Retinal pigment epithelial cell (primary cell): ENCODE results near the gene AHCYL2.
"Not testable (repeated sequence)": the region's sequence is repeated elsewhere in the genome, so short reads cannot be mapped to it uniquely, and the experiment has no call there.

ENCODE experiments used
- DNase-seq: peaks from one replicate; pipeline ENCODE4 v3.0.0-alpha.2; 2010; ENCODE audit warnings: low read depth
- H3K4me3 ChIP-seq: 2 replicates; pipeline ENCODE4 v1.5.1; 2011; ENCODE audit warnings: mild to moderate bottlenecking, low read length, control low read depth, moderate library complexity
- TF ChIP-seq, protein P1 (sequence below): conservative IDR thresholded peaks from 2 replicates; pipeline ENCODE4 v1.5.1; 2011; ENCODE audit warnings: low read depth, low read length, control low read depth, inconsistent platforms

Gene AHCYL2

GRCh38 chr7:129210256-129210988, 14.4 kb upstream of the AHCYL2 start:
- no peak overlapping the region for H3K4me3 ChIP-seq
- TF ChIP-seq, protein P1, sequence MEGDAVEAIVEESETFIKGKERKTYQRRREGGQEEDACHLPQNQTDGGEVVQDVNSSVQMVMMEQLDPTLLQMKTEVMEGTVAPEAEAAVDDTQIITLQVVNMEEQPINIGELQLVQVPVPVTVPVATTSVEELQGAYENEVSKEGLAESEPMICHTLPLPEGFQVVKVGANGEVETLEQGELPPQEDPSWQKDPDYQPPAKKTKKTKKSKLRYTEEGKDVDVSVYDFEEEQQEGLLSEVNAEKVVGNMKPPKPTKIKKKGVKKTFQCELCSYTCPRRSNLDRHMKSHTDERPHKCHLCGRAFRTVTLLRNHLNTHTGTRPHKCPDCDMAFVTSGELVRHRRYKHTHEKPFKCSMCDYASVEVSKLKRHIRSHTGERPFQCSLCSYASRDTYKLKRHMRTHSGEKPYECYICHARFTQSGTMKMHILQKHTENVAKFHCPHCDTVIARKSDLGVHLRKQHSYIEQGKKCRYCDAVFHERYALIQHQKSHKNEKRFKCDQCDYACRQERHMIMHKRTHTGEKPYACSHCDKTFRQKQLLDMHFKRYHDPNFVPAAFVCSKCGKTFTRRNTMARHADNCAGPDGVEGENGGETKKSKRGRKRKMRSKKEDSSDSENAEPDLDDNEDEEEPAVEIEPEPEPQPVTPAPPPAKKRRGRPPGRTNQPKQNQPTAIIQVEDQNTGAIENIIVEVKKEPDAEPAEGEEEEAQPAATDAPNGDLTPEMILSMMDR = peak; percentile 87
- DNase-seq = no peak

GRCh38 chr7:129210989-129211312, 13.9 kb upstream of the AHCYL2 start:
- no peak for DNase-seq
- TF ChIP-seq, protein P1 = no peak
- no peak overlapping the region for H3K4me3 ChIP-seq

DNA sequence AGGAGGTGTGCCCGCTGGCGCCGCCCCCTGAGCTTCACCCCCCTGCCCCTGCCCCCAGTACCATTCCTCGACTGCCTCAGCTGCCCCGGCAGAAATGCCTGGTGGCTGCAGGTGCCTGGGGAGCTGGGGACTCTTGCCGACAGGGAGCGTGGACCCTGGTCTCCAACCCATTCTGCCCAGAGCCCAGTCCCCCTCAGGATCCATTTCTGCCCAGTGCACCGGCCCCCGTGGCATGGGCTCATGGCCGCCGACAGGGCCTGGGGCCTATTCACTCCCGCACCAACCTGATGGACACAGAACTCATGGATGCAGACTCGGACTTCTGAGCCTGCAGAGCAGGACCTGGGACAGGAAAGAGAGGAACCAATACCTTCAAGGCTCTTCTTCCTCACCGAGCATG, 12.7 kb upstream of the AHCYL2 start:
- H3K4me3 ChIP-seq = no peak overlapping the region
- DNase-seq = no peak
- TF ChIP-seq, protein P1 = no peak

- TF ChIP-seq, protein P1 = no peak
These were observed 12.2 kb upstream of the AHCYL2 start for GRCh38 chr7:129212596-129212995.

DNA sequence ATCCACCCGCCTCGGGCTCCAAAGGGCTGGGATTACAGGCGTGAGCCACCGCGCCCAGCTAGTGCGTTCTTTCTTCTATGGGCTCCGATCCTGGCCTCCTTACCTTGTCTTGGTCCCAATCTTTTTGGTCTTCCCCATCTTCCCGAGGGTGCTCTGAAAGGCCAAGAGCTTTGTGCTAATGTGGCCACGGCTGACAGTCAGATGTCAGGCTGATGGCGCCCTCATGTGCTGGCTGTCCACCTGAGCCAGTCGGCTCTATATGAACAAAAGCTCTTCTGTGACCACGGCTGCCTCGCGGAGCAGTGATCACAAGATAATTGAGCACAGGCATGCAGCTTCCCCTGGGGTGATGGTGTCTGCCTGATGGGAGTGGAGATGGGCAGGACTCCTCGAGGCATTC, 11.0 kb upstream of the AHCYL2 start:
- DNase-seq = no peak
- H3K4me3 ChIP-seq = no peak overlapping the region
- TF ChIP-seq, protein P1 = no peak

More at GRCh38 chr7:129212596-129212995, 12.2 kb upstream of the AHCYL2 start:
- no peak overlapping the region for H3K4me3 ChIP-seq
- DNase-seq = no peak

GRCh38 chr7:129215691-129216090, 9.1 kb upstream of the AHCYL2 start:
- H3K4me3 ChIP-seq = not testable (repeated sequence)

GRCh38 chr7:129216101-129216715, 8.6 kb upstream of the AHCYL2 start:
- H3K4me3 ChIP-seq, DNase-seq: not testable (repeated sequence)

More at GRCh38 chr7:129215691-129216090, 9.1 kb upstream of the AHCYL2 start:
- DNase-seq = not testable (repeated sequence)

DNA sequence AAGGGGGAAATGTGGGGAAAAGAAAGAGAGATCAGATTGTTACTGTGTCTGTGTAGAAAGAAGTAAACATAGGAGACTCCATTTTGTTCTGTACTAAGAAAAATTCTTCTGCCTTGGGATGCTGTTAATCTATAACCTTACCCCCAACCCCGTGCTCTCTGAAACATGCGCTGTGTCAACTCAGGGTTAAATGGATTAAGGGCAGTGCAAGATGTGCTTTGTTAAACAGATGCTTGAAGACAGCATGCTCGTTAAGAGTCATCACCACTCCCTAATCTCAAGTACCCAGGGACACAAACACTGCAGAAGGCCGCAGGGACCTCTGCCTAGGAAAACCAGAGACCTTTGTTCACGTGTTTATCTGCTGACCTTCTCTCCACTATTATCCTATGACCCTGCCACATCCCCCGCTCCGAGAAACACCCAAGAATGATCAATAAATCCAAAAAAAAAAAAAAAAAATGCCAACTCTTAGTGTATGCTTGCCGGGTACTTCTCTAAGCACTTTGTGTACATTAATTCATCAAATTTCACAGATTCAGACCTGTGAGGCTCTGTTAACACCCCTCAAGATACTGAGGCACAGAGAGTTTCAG, 7.9 kb upstream of the AHCYL2 start:
- DNase-seq, H3K4me3 ChIP-seq: not testable (repeated sequence)
